MM.1S (cell line): ENCODE results near the gene FAM83G.

Experiments used
- CTCF ChIP-seq: fragments of 300-600 bp; sonication (generic); IDR thresholded peaks from 2 replicates; pipeline ENCODE4 v1.5.1; 2016; ENCODE audit warnings: antibody characterized with exemption, low read length, mixed read lengths
- EZH2 ChIP-seq: fragments of 300-600 bp; sonication (generic); optimal IDR thresholded peaks from 2 replicates; pipeline ENCODE3; 2017; ENCODE audit warnings: low read depth, mild to moderate bottlenecking, antibody characterized with exemption, low read length, mixed read lengths
- EZH2phosphoT487 ChIP-seq: fragments of 300-600 bp; sonication (generic); IDR thresholded peaks from 2 replicates; pipeline ENCODE4 v1.6.1; 2018; ENCODE audit warnings: antibody characterized with exemption, low read length

DNA sequence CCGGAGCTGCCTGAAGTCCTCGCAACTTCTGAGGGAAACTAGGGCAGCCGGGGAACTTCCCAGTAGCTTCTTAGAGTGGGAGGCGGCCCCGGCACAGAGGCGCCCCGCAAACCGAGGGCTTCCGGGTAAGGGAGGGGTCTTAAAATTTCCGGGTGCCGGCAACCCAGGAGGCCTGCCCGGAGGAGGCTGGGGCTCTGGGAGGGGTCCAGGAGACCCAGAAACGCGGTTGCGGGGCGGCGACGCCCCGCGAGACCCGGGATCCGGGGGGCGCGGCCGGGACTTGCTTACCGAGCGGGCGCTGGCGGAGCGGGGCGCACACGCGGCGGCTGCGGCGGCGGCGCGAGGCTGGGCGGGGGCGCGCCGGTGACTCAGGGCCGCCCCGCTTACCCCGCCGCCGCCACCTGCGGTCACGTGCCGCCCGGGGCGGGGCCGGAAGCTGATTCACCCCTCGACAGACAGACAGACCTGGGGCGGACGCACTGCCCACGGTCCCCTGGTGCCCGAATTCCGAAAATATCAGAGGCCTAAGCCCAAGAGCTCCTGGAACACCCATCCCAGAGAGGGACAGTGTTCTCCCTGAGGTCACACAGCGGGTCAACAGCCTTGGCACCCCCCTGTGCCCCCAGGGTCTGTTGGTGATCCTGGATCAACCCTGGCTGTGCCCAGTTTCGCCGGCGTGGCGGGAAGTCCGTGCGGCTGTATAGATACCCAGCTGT, at the start of gene FAM83G:
- TF ChIP-seq CTCF (no peak), EZH2 (no peak), EZH2phosphoT487 (no peak)
